HS-5 (cell line): ENCODE results near the gene MACROD2.
"Not testable (repeated sequence)": the region's sequence is repeated elsewhere in the genome, so short reads cannot be mapped to it uniquely, and the experiment has no call there.

Source experiments
- DNase-seq: peaks from one replicate; pipeline ENCODE4 v3.0.0-alpha.2; 2012; ENCODE audit warnings: low read depth

MACROD2 gene

DNA sequence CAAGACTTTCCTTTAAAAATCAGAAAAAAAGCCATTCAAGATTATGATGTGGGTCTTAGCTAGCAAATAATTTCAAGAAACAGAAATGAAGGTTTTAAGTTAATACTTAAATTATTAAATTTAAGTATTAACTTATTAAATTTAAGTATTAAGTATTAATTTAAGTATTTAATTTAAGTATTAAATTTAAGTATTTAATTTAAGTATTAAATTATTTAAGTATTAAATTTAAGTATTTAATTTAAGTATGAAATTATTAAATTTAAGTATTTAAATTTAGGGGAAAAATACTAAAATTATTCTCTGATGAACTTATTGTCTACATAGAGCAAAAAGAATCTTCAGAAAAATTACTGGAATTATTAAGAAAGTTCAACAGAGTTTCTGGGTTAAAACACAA lies 1171.4 kb downstream of the MACROD2 start:
- DNase-seq: no peak

GRCh38 chr20:15171016-15171415 lies 1175.7 kb downstream of the MACROD2 start:
- no peak for DNase-seq

- DNase-seq: no peak
Observed at GRCh38 chr20:15176929-15177328, 1181.6 kb downstream of the MACROD2 start.

DNA sequence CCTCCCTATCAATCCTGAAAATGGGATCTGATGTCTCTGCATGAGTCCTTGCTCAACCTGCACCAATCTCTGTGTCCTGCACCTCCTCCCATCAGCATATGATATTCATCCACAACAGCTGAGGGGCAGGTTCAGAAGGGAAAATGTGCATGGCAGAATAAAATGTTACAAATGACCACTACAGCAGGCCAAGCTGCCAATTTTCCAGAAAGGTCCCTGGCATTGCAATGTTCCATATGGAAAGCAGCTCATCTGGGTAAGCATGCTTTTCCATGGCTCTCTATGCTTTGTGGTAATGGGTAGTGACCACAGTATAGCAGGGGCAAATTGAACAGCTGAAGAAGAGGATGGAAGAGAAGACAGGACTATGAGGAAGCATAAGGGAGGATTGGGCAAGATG lies 1183.3 kb downstream of the MACROD2 start:
- DNase-seq: no peak

- no peak for DNase-seq
Observed at GRCh38 chr20:15179381-15179780, 1184.1 kb downstream of the MACROD2 start.

DNA sequence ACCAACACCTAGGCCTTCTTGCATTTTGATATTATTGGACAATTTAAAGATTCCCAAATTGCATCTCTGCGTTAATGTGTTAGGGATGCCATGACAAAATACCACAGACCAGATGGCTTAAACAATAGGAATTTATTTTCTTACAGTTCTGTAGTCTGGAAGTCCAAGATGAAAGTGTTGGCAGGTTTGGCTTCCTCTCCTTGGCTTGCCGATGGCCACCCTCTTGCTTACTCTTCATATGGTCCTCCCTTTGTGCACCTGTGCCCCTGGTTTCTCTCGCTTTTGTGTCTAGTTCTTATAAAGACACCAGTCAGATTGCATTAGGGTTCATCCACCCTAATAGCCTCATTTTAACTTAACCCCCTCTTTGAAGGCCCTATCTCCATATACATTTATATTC lies 1184.5 kb downstream of the MACROD2 start:
- DNase-seq: no peak

DNA sequence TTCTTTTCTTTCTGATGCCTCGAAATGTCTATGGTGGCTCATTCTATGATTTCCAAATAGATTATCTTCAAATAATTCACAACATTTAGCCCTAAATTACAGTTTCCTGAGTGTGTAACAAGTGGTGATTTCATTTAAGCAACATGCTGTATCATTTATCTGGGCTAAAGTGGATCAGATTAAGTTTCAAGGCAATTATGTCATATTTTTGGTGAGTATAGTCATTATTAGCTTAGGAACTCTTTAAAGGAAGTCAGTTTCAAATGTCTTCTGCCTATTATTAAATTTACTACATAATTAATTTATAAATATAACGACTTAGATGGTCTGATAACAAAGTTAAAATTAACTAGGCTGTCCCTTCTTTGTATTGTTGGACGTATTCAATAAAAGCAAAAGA lies 1190.0 kb downstream of the MACROD2 start:
- no peak for DNase-seq

GRCh38 chr20:15185913-15186312 lies 1190.6 kb downstream of the MACROD2 start:
- no peak for DNase-seq

- DNase-seq: no peak
Observed at GRCh38 chr20:15187612-15188011, 1192.3 kb downstream of the MACROD2 start.

DNA sequence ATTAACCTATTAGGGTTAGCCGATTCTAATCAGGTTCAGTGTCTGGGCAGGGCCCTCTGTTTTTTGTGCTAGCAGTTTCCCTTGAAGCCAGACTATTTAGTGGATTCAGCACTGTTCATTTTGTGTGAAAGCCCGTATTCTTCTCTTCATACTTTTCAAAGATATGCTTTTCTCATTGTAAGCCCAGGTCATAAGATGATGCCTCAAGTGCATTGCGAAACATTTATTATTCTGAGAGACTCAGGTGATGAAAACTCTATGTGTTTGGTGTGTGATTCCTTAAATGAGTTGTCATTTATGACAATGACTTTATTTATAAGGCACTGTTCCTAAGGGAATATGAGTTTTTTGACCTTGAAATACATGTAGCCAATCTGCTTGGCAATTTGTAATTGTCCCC lies 1193.1 kb downstream of the MACROD2 start:
- no peak for DNase-seq

GRCh38 chr20:15191082-15191723 lies 1195.9 kb downstream of the MACROD2 start:
- DNase-seq: no peak

GRCh38 chr20:15195378-15195777 lies 1200.1 kb downstream of the MACROD2 start:
- DNase-seq: peak; percentile 11

GRCh38 chr20:15196547-15197255 lies 1201.4 kb downstream of the MACROD2 start:
- DNase-seq: no peak

DNA sequence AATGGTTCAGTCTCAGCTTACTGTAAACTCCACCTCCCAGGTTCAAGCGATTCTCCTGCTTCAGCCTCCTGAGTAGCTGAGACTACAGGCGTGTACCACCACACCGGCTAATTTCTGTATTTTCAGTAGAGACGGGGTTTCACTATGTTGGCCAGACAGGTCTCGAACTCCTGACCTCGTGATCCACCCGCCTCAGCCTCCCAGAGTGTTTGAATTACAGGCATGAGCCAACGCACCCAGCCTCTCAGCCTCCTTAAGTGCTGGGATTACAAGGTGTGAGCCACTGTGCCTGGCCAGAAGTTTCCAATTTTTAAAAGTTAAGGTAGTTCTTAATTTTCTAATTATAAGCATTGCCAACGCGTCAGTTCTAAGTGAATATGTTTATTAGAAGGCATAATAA lies 1202.7 kb downstream of the MACROD2 start:
- not testable (repeated sequence) for DNase-seq

GRCh38 chr20:15199698-15200097 lies 1204.4 kb downstream of the MACROD2 start:
- DNase-seq: no peak

DNA sequence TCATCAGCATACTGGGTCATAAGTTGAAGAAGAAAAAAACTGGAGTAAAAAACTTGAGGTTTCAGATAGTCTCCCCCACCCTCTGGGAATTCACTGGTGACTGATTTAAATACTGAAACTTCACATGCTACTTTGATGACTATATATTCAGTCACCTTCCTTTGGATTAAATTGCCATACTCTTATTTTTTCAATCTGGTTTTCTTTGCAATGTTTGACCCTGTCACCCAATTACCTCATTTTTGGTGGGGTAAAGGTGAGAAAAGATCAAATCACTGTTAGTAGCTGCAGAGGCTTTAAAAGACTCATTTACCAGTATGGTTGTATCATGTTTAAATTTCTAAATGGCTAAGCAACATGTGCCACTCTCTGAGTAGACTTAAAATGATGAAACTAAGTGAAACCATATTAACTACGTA lies 1204.8 kb downstream of the MACROD2 start:
- peak; percentile 43 for DNase-seq

DNA sequence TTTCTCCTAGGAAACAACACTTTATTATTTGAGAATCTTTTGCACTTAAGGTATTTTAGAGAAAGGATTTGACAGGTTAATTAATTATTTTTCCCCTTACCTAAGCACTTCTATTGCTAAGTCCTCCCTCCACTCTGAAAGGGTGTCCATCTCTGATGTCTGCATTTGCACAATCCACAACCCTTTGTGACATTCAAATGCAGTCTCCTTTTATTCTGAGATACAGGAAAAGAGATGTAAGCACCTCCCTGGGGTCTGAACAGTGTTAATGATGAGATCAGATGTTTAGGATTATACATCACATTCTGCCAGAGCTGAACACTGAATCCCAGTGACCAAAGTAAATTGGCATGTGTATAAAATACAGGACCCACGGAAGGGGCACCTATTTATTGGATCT lies 1206.3 kb downstream of the MACROD2 start:
- no peak for DNase-seq

GRCh38 chr20:15204234-15204633 lies 1208.9 kb downstream of the MACROD2 start:
- no peak for DNase-seq

GRCh38 chr20:15205028-15205427 lies 1209.7 kb downstream of the MACROD2 start:
- no peak for DNase-seq

DNA sequence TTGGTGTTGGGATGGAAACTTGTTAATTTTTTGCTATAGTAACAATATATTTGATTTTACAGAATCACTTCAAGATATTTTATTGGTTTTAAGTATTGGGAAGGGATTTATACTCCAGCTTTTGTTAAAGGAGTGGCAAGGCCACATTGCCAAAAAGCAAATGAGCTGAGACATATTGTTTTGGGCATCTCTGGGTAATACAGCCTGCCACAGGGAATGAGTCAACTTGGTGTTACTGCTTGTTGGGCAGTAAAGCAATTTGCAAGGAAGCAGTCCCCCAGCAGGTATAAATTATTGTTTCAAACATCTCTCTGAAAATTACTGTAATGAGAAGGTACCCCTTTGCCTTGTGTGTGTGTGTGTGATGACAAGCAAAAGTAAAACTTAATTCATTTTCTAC lies 1210.4 kb downstream of the MACROD2 start:
- no peak for DNase-seq

DNA sequence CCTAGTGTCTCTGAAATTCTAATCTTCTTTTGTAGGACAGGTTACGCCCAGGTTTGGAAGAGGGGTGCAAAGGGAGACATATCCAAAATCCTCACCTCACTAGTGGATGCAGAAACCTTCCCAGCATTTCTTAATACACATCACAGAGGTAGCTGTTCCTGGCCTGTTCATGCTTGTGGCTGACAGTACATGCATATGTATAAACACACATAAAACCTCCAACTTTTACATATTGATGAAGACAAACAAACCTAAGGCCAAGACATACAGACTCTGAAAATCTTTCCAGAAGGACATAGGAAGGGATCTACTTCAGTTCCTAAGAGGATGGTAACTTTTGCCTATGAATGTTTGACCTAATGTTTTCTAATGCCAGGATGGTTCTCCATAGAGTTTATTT lies 1214.2 kb downstream of the MACROD2 start:
- no peak for DNase-seq

GRCh38 chr20:15214051-15214450 lies 1218.7 kb downstream of the MACROD2 start:
- DNase-seq: no peak

GRCh38 chr20:15220009-15220656 lies 1224.8 kb downstream of the MACROD2 start:
- peak; percentile 14 for DNase-seq
